Measurements from ENCODE around the gene ZNF106. TPM values are rescaled to one million over a fixed set of nuclear protein-coding genes. Genes with fewer than 3 reads are reported as not detected.
A peak's percentile ranks its signal among the peaks of the same experiment; 100 is the strongest.

Gene ZNF106
- total and polyA plus RNA-seq, 7 donors, result 10.9 to 107 (median 69.4) TPM

DNA sequence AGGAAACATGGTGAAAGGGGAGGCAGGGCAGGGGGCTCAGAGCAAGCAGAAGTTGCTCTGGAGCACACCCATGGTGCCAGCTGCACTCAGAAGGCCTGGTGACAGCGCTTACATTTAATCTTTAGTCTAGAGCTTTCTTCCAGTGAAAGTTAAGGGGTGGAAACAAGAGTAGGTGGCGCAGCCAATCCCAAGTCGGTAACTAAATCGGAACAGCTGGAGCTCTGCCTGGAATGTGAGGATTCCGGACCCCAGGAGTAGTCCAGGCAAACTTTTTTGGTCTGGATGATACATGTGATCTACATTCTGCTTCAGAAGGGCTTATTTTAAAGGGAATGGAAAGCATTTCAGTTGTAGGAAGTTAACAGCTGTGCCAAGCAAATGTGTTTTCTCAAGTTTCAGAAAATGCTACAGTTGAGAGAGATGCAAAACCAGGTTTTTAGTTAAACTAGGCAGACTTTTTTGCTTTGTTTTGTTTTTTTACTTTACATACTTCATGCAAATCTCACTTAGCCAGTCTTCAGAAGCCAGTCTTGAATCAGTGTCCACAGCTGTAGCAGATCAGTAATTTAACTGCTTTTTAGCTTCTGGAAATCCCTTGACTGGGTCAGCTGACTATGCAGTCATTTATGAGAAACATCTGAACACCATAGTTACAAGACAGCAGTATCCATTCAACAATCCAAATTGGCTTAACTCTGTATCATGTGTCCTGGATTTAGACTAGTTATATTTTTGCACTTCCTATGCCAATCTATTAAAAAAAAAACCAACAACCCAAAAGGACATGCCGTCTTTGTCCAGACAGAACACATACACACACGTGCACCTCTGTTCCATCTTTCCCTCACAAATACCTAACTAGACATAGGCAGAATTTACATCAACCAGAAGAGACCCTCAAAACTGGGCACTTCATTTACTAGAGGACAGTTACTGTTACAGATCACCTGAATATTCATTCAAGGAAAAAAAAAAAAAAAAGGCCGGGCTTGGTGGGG, 33.2 kb downstream of the ZNF106 start:
- no peaks in the 10 kb centered on the region for H3K27me3 ChIP-seq
- H3K9me3 ChIP-seq, result no peaks in the 10 kb centered on the region
- H3K27ac ChIP-seq, result peak overlapping the region; percentile 80 to 90 (median 89)
- peaks cover 0 to 5% (median 0%) of the 10 kb centered on the region in 4 donors for H3K36me3 ChIP-seq
- 70 to 85% methylated on average over 8 of the region's 8 CpGs for WGBS, 2 donors
- TF ChIP-seq POLR2A (IDR thresholded peaks at IDR 0.05) (no peak), POLR2AphosphoS5 (IDR thresholded peaks at IDR 0.05) (peak; percentile 24 to 87 (median 58)), EP300 (IDR thresholded peaks at IDR 0.05) (peak in 2 of 4 donors; percentile 83 to 93)
- peak overlapping the region in 3 of 4 donors; percentile 27 to 37 (median 33) for H3K4me3 ChIP-seq
- intact Hi-C loops (cut with DNase I), result no loop called here
- DNase-seq, result peak; percentile 91
- peaks cover 2 to 46% (median 34%) of the 10 kb centered on the region in 4 donors for H3K4me1 ChIP-seq

DNA sequence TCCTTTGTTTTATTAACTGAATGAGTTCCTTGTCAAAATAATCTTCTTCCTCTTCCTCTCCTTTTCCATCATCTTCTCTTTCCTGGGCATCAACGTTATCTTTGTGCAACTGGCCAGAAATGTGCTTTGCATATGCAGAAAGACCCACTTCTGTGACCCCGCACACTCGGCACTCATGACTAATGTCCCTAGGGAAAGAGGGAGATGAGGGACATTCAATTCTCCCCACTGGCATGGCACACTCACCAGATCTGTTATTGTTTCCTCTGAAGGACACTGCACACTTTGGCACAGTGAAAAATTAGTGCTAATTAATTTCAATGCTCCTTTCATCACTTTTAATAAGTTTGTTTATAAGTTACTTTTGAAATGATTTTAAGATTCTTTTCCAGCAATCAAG, 34.0 kb downstream of the ZNF106 start:
- Histone ChIP-seq H3K27me3 (no peaks in the 10 kb centered on the region), H3K27ac (peak overlapping the region; percentile 80 to 90 (median 89)), H3K36me3 (peaks cover 0 to 5% (median 0%) of the 10 kb centered on the region in 4 donors), H3K9me3 (no peaks in the 10 kb centered on the region), H3K4me1 (peaks cover 2 to 46% (median 34%) of the 10 kb centered on the region in 4 donors), H3K4me3 (peak overlapping the region in 3 of 4 donors; percentile 27 to 37 (median 33))
- DNase-seq, result no peak
- no peak for TF ChIP-seq POLR2A (IDR thresholded peaks at IDR 0.05)
- no peak for TF ChIP-seq POLR2AphosphoS5 (IDR thresholded peaks at IDR 0.05)
- no peak for TF ChIP-seq EP300 (IDR thresholded peaks at IDR 0.05)
- TF ChIP-seq, protein P1, sequence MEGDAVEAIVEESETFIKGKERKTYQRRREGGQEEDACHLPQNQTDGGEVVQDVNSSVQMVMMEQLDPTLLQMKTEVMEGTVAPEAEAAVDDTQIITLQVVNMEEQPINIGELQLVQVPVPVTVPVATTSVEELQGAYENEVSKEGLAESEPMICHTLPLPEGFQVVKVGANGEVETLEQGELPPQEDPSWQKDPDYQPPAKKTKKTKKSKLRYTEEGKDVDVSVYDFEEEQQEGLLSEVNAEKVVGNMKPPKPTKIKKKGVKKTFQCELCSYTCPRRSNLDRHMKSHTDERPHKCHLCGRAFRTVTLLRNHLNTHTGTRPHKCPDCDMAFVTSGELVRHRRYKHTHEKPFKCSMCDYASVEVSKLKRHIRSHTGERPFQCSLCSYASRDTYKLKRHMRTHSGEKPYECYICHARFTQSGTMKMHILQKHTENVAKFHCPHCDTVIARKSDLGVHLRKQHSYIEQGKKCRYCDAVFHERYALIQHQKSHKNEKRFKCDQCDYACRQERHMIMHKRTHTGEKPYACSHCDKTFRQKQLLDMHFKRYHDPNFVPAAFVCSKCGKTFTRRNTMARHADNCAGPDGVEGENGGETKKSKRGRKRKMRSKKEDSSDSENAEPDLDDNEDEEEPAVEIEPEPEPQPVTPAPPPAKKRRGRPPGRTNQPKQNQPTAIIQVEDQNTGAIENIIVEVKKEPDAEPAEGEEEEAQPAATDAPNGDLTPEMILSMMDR (IDR thresholded peaks at IDR 0.05), result no peak
- intact Hi-C loops (cut with DNase I), result no loop called here
- WGBS, 2 donors, result 46 to 77% methylated on average over 3 of the region's 3 CpGs

DNA sequence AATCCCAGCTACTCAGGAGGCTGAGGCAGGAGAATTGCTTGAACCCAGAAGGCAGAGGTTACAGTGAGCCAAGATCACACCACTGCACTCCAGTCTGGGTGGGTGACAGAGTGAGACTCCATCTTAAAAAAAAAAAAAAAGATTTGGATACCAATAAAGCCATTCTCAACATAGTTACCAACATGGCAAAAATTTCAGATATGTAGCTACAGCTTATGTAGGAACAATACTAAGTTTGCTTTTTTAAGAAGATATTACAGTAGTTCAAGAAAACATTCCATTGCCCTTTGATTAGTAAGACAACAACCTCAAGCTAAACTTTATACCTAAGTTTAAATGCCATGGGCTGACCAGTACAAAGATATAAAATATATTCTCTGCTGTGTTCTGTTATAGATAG, 34.4 kb downstream of the ZNF106 start:
- no peak for TF ChIP-seq POLR2AphosphoS5 (IDR thresholded peaks at IDR 0.05)
- TF ChIP-seq, protein P1 (IDR thresholded peaks at IDR 0.05), result no peak
- no peak for TF ChIP-seq POLR2A (IDR thresholded peaks at IDR 0.05)
- TF ChIP-seq EP300 (IDR thresholded peaks at IDR 0.05), result no peak

DNA sequence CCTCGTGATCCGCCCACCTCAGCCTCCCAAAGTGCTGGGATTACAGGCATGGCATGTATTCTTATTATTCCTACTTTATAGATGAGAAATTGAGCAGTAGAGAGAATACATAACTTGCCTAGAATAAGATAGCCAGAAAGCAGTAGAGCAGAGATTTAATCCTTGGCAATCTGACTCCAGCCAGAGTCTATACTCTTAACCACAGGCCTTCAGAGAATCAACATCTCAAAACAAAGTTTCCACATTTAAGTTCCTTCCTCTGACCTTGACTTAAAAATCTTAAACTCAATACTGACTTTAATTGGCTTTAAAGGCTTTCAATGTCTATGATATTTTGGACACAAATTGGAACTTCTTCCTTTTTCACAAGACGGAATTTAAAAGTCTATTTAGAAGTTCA, 37.1 kb downstream of the ZNF106 start:
- no peak for DNase-seq
- intact Hi-C loops (cut with DNase I), result no loop called here
- Histone ChIP-seq H3K27me3 (no peaks in the 10 kb centered on the region), H3K4me3 (no peak overlapping the region), H3K27ac (no peak overlapping the region), H3K4me1 (peaks cover 2 to 45% (median 33%) of the 10 kb centered on the region in 4 donors), H3K36me3 (peaks cover 0 to 34% (median 14%) of the 10 kb centered on the region in 4 donors), H3K9me3 (no peaks in the 10 kb centered on the region)
- no peak for TF ChIP-seq POLR2A (IDR thresholded peaks at IDR 0.05)
- no peak for TF ChIP-seq POLR2AphosphoS5 (IDR thresholded peaks at IDR 0.05)
- TF ChIP-seq, protein P1 (IDR thresholded peaks at IDR 0.05), result no peak
- no peak for TF ChIP-seq EP300 (IDR thresholded peaks at IDR 0.05)
- whole genome bisulfite sequencing, 2 donors, result 93 to 94% methylated on average over 3 of the region's 3 CpGs

More for the DNA sequence above, 34.4 kb downstream of the ZNF106 start:
- Histone ChIP-seq H3K27ac (peak overlapping the region; percentile 80 to 90 (median 89)), H3K4me1 (peaks cover 2 to 46% (median 34%) of the 10 kb centered on the region in 4 donors), H3K27me3 (no peaks in the 10 kb centered on the region), H3K36me3 (peaks cover 0 to 10% (median 1%) of the 10 kb centered on the region in 4 donors), H3K9me3 (no peaks in the 10 kb centered on the region), H3K4me3 (peak overlapping the region; percentile 7 to 37 (median 30))
- no peak for DNase-seq
- intact Hi-C loops (cut with DNase I), result no loop called here

DNA sequence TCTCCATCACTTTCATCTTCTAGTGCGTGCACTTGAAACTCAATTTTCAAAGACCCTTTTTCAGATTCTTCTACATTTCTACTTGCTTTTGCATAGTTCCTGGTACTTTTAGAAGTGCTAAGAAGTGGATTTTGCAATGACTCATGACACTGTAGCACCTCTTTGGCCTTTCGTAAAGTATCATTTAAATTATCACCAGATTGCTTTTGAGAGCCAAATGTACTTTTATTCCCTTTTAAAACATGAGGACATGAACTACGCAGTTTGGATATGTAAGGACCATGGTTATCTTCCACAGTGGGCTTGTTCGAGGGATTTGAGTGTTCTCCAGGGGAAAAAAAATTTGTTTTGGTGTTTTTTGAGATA, 40.5 kb downstream of the ZNF106 start:
- DNase-seq, result no peak
- peaks cover 0 to 67% (median 34%) of the 10 kb centered on the region in 4 donors for H3K36me3 ChIP-seq
- no peaks in the 10 kb centered on the region for H3K27me3 ChIP-seq
- H3K4me1 ChIP-seq, result peaks cover 0 to 13% (median 3%) of the 10 kb centered on the region in 4 donors
- no peak overlapping the region for H3K4me3 ChIP-seq
- H3K27ac ChIP-seq, result no peak overlapping the region
- 96 to 97% methylated on average over 4 of the region's 4 CpGs for WGBS, 2 donors
- H3K9me3 ChIP-seq, result no peaks in the 10 kb centered on the region
- TF ChIP-seq EP300 (IDR thresholded peaks at IDR 0.05), result no peak
- no peak for TF ChIP-seq POLR2AphosphoS5 (IDR thresholded peaks at IDR 0.05)
- TF ChIP-seq POLR2A (IDR thresholded peaks at IDR 0.05), result no peak
- TF ChIP-seq, protein P1 (IDR thresholded peaks at IDR 0.05), result no peak
- intact Hi-C loops (cut with DNase I), result no loop called here

Measured in sigmoid colon (tissue), 7 donors.